Gastroesophageal sphincter (tissue), 4 donors: ENCODE results near the gene ST7. TPM values are rescaled to one million over a fixed set of nuclear protein-coding genes. Genes with fewer than 3 reads are reported as not detected.

Experiments used
- ATAC-seq: fragments of 150-250 bp; one replicate; pipeline ENCODE4 v1.9.1; 2016; ENCODE audit warnings: mild to moderate bottlenecking, moderate library complexity
- H3K27ac ChIP-seq, 4 donors: fragments of 200-600 bp; sonication (generic) in 3 of 4; 1 replicate in 3 of 4; 2 replicates in 1 of 4; pipeline ENCODE4 v1.5.1; 2016 to 2019
- H3K27me3 ChIP-seq: fragments of 200-600 bp; sonication (generic); one replicate; pipeline ENCODE4 v1.5.1; 2019
- H3K36me3 ChIP-seq, 2 donors: fragments of 200-600 bp; sonication (generic); one replicate each; pipeline ENCODE4 v1.5.1; 2019; ENCODE audit warnings: control low read depth in 1 of 2
- H3K4me1 ChIP-seq, 3 donors: fragments of 200-600 bp; sonication (generic); 1 replicate in 2 of 3; 2 replicates in 1 of 3; pipeline ENCODE4 v1.5.1; 2016 to 2019; ENCODE audit warnings: control low read depth in 2 of 3
- H3K4me3 ChIP-seq, 2 donors: fragments of 200-600 bp; sonication (generic); one replicate each; pipeline ENCODE4 v1.5.1; 2019; ENCODE audit warnings: mild to moderate bottlenecking in 1 of 2, moderate library complexity in 1 of 2
- H3K9me3 ChIP-seq, 3 donors: fragments of 200-600 bp; sonication (generic); one replicate each; pipeline ENCODE4 v1.5.1; 2017 to 2019; ENCODE audit warnings: control low read depth in 2 of 3
- CTCF ChIP-seq, 4 experiments: fragments of 200-600 bp in 2 of 4; fragments of 450-650 bp in 2 of 4; sonication (generic) in 1 of 4; IDR thresholded peaks; one replicate each; pipeline ENCODE4 v1.5.1; 2017 to 2019; ENCODE audit warnings: antibody characterized with exemption in 4 of 4, mild to moderate bottlenecking in 2 of 4, moderate library complexity in 2 of 4
- EP300 ChIP-seq: sonication (generic); formaldehyde crosslinking; IDR thresholded peaks from one replicate; pipeline ENCODE4 v1.6.1; 2017; ENCODE audit warnings: antibody characterized with exemption, mild to moderate bottlenecking
- POLR2A ChIP-seq, 2 donors: fragments of 450-650 bp; IDR thresholded peaks; one replicate each; pipeline ENCODE4 v1.6.1; 2017; ENCODE audit warnings: antibody characterized with exemption in 2 of 2, mild to moderate bottlenecking in 2 of 2, moderate library complexity in 1 of 2
- POLR2AphosphoS5 ChIP-seq: sonication (generic); formaldehyde crosslinking; IDR thresholded peaks from one replicate; pipeline ENCODE4 v1.6.1; 2017; ENCODE audit warnings: antibody characterized with exemption
- WGBS, 2 donors: methylation state at CpG; one replicate each; pipeline ENCODE4 v1.1.5; 2018; ENCODE audit warnings: low coverage in 1 of 2; 5-methylcytosine and 5-hydroxymethylcytosine counted together
- total RNA-seq, 4 donors: library from RNA; depleted of rRNA; stranded (reverse); fragments of >200 nt; gene quantifications; one replicate each; pipeline ENCODE4 v1.1.0, GENCODE V29; 2016

Gene ST7
- total RNA-seq, 4 donors from 2014 or later: 19.1 to 43.9 (median 24.2) TPM

GRCh38 chr7:117065571-117066150 lies 112.4 kb downstream of the ST7 start:
- Histone ChIP-seq H3K4me1 (peaks cover 0 to 33% (median 7%) of the 10 kb centered on the region in 3 donors), H3K27me3 (no peaks in the 10 kb centered on the region), H3K4me3 (no peak overlapping the region), H3K9me3 (no peaks in the 10 kb centered on the region), H3K36me3 (no peaks in the 10 kb centered on the region), H3K27ac (no peak overlapping the region)
- ATAC-seq: no peak
- TF ChIP-seq POLR2AphosphoS5: no peak
- TF ChIP-seq POLR2A (IDR thresholded peaks at IDR 0.05): no peak
- TF ChIP-seq EP300: no peak
- TF ChIP-seq CTCF (IDR thresholded peaks at IDR 0.05): no peak
- WGBS, 2 donors: 79 to 81% methylated on average over 3 of the region's 3 CpGs

GRCh38 chr7:117066668-117067067 lies 113.4 kb downstream of the ST7 start:
- Histone ChIP-seq H3K27me3 (no peaks in the 10 kb centered on the region), H3K4me1 (peaks cover 0 to 35% (median 7%) of the 10 kb centered on the region in 3 donors), H3K27ac (no peak overlapping the region), H3K4me3 (no peak overlapping the region), H3K9me3 (no peaks in the 10 kb centered on the region), H3K36me3 (no peaks in the 10 kb centered on the region)
- no peak for ATAC-seq
- WGBS, 2 donors: 80% methylated on average over 1 of the region's 3 CpGs; no CpG with 5 or more reads in 1 of the 2 donors
- no peak for TF ChIP-seq POLR2AphosphoS5
- TF ChIP-seq CTCF (IDR thresholded peaks at IDR 0.05): no peak
- no peak for TF ChIP-seq EP300
- TF ChIP-seq POLR2A (IDR thresholded peaks at IDR 0.05): no peak

GRCh38 chr7:117067340-117067739 lies 114.0 kb downstream of the ST7 start:
- H3K27me3 ChIP-seq: no peaks in the 10 kb centered on the region
- no peak for ATAC-seq
- no peak overlapping the region for H3K4me3 ChIP-seq
- 89 to 100% methylated on average over 1 of the region's 1 CpG for WGBS, 2 donors
- peaks cover 0 to 35% (median 3%) of the 10 kb centered on the region in 3 donors for H3K4me1 ChIP-seq
- H3K27ac ChIP-seq: no peak overlapping the region
- no peak for TF ChIP-seq CTCF (IDR thresholded peaks at IDR 0.05)
- TF ChIP-seq POLR2AphosphoS5: no peak
- no peak for TF ChIP-seq EP300
- no peak for TF ChIP-seq POLR2A (IDR thresholded peaks at IDR 0.05)
- H3K9me3 ChIP-seq: no peaks in the 10 kb centered on the region
- no peaks in the 10 kb centered on the region for H3K36me3 ChIP-seq

- no peak overlapping the region for H3K4me3 ChIP-seq
- no peak for ATAC-seq
- no peak for TF ChIP-seq CTCF (IDR thresholded peaks at IDR 0.05)
- H3K4me1 ChIP-seq: peaks cover 0 to 40% (median 10%) of the 10 kb centered on the region in 3 donors
- H3K27me3 ChIP-seq: no peaks in the 10 kb centered on the region
- 63 to 75% methylated on average over 5 of the region's 5 CpGs for WGBS, 2 donors
- no peak overlapping the region for H3K27ac ChIP-seq
- H3K36me3 ChIP-seq: no peaks in the 10 kb centered on the region
- H3K9me3 ChIP-seq: no peaks in the 10 kb centered on the region
Measured at GRCh38 chr7:117068511-117069145, 115.3 kb downstream of the ST7 start.

GRCh38 chr7:117069379-117069778 lies 116.1 kb downstream of the ST7 start:
- no peak overlapping the region for H3K4me3 ChIP-seq
- no peaks in the 10 kb centered on the region for H3K27me3 ChIP-seq
- no peaks in the 10 kb centered on the region for H3K36me3 ChIP-seq
- WGBS, 2 donors: 60 to 83% methylated on average over 1 of the region's 1 CpG
- TF ChIP-seq POLR2A (IDR thresholded peaks at IDR 0.05) (no peak), CTCF (IDR thresholded peaks at IDR 0.05) (no peak), POLR2AphosphoS5 (no peak), EP300 (no peak)
- H3K27ac ChIP-seq: no peak overlapping the region
- no peaks in the 10 kb centered on the region for H3K9me3 ChIP-seq
- H3K4me1 ChIP-seq: peaks cover 0 to 40% (median 10%) of the 10 kb centered on the region in 3 donors
- no peak for ATAC-seq
